IPS-20b (cell line): ENCODE results near the gene OR5B3.

Experiments used
- H3K27ac ChIP-seq: one replicate; pipeline ENCODE4 v1.5.1; 2013; ENCODE audit warnings: low read length
- H3K27me3 ChIP-seq: 2 replicates; pipeline ENCODE4 v1.6.1; 2013; ENCODE audit warnings: mild to moderate bottlenecking, low read length, inconsistent platforms; ENCODE audit not compliant: insufficient read depth
- H3K36me3 ChIP-seq: 2 replicates; pipeline ENCODE4 v1.6.1; 2013; ENCODE audit warnings: low read depth, mild to moderate bottlenecking, inconsistent platforms, low read length, moderate library complexity; ENCODE audit not compliant: insufficient read depth
- H3K4me1 ChIP-seq: 2 replicates; pipeline ENCODE4 v1.6.1; 2013; ENCODE audit warnings: mild to moderate bottlenecking, control low read depth, inconsistent platforms, low read length, moderate library complexity; ENCODE audit not compliant: insufficient read depth
- H3K4me3 ChIP-seq: 2 replicates; pipeline ENCODE4 v1.5.1; 2013; ENCODE audit warnings: mild to moderate bottlenecking, low read length, inconsistent platforms
- H3K9ac ChIP-seq: 2 replicates; pipeline ENCODE4 v1.6.1; 2013; ENCODE audit warnings: low read depth, mild to moderate bottlenecking, inconsistent platforms, low read length, moderate library complexity
- H3K9me3 ChIP-seq: 2 replicates; pipeline ENCODE4 v1.6.1; 2013; ENCODE audit warnings: mild to moderate bottlenecking, low read depth, low read length, inconsistent platforms; ENCODE audit not compliant: insufficient read depth

The OR5B3 gene

GRCh38 chr11:58394195-58394594 lies 12.5 kb downstream of the OR5B3 start:
- Histone ChIP-seq H3K4me3 (no peak overlapping the region), H3K9me3 (peaks cover 8% of the 10 kb centered on the region), H3K36me3 (no peaks in the 10 kb centered on the region), H3K27me3 (no peaks in the 10 kb centered on the region), H3K9ac (no peak overlapping the region), H3K4me1 (no peaks in the 10 kb centered on the region), H3K27ac (no peak overlapping the region)

- H3K9ac ChIP-seq = no peak overlapping the region
These were observed 13.9 kb downstream of the OR5B3 start for GRCh38 chr11:58392746-58393145.

DNA sequence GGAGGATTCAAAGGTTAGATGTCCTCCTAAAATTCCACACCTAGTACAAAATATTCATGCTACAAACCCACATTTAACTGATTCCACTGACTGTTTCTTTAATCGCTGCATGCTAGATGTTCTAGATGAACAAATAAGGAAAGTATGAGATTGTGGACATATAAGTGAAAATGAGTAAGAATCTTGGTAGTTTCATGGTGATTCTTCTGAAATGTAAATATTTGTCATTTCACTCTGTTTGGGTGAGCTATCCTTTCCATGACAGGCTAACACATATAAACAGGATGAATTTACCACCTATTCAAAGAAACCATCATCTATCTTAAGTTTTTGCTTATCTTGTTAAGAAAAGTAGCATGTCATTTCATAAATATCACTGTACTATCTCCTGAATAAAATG lies 14.8 kb downstream of the OR5B3 start:
- Histone ChIP-seq H3K36me3 (no peaks in the 10 kb centered on the region), H3K4me3 (no peak overlapping the region), H3K27me3 (no peaks in the 10 kb centered on the region), H3K9me3 (peaks cover 8% of the 10 kb centered on the region), H3K9ac (no peak overlapping the region), H3K4me1 (no peaks in the 10 kb centered on the region), H3K27ac (no peak overlapping the region)

More at GRCh38 chr11:58392746-58393145, 13.9 kb downstream of the OR5B3 start:
- H3K27me3 ChIP-seq = no peaks in the 10 kb centered on the region
- H3K9me3 ChIP-seq = peaks cover 8% of the 10 kb centered on the region
- H3K36me3 ChIP-seq = no peaks in the 10 kb centered on the region
- H3K27ac ChIP-seq = no peak overlapping the region
- no peaks in the 10 kb centered on the region for H3K4me1 ChIP-seq
- no peak overlapping the region for H3K4me3 ChIP-seq

DNA sequence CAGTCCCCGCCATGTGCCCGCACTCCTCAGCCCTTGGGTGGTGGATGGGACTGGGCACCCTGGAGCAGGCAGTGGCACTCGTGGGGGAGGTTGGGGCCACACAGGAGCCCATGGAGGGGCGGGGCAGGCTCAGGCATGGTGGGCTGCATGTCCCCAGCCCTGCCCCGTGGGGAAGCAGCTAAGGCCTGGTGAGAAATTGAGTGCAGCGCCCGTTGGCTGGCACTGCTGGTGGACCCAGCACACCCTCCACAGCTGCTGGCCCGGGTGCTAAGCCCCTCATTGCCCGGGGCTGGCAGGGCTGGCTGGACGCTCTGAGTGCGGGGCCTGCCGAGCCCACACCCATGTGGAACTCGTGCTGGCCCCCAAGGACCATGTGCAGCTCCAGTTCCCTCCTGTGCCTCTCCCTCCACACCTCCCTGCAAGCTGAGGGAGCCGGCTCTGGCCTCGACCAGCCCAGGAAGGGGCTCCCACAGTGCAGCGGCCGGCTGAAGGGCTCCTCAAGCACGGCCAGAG lies 16.1 kb downstream of the OR5B3 start:
- Histone ChIP-seq H3K36me3 (no peaks in the 10 kb centered on the region), H3K27ac (no peak overlapping the region), H3K4me1 (no peaks in the 10 kb centered on the region), H3K4me3 (no peak overlapping the region), H3K9me3 (peaks cover 8% of the 10 kb centered on the region), H3K9ac (no peak overlapping the region), H3K27me3 (no peaks in the 10 kb centered on the region)

GRCh38 chr11:58358969-58359368 lies 47.7 kb downstream of the OR5B3 start, which contains the start of gene OR5B17:
Gene OR5B17, minus strand, starts transcription at chr11:58359069. Its CDS starts 0 bp downstream, at chr11:58359069.
- Histone ChIP-seq H3K27ac (no peak within 1 kb of the TSS), H3K4me1 (no peaks in the 10 kb centered on the region), H3K36me3 (no peaks in the 10 kb centered on the region), H3K27me3 (no peaks in the 10 kb centered on the region), H3K9ac (no peak within 1 kb of the TSS), H3K9me3 (no peaks in the 10 kb centered on the region), H3K4me3 (no peak within 1 kb of the TSS)

- no peak overlapping the region for H3K27ac ChIP-seq
- H3K27me3 ChIP-seq = no peaks in the 10 kb centered on the region
- no peak overlapping the region for H3K4me3 ChIP-seq
- no peaks in the 10 kb centered on the region for H3K4me1 ChIP-seq
- no peaks in the 10 kb centered on the region for H3K9me3 ChIP-seq
- no peak overlapping the region for H3K9ac ChIP-seq
- no peaks in the 10 kb centered on the region for H3K36me3 ChIP-seq
These were observed 51.9 kb downstream of the OR5B3 start for GRCh38 chr11:58354727-58355126.
